Measurements from ENCODE around the gene ADIPOR2. TPM values are rescaled to one million over a fixed set of nuclear protein-coding genes. Genes with fewer than 3 reads are reported as not detected.

The ADIPOR2 gene
- total and polyA plus RNA-seq, 2 of the 4 experiments (the other 2 are of a cell fraction): 20.0 to 24.9 TPM

GRCh38 chr12:1656902-1657301 lies 34.0 kb upstream of the ADIPOR2 start:
- BruUV-seq (replicated peaks): no TSS peak
- H3K18ac ChIP-seq (ENCODE audit: low read depth, low read length): no peak overlapping the region
- H3K9ac ChIP-seq (ENCODE audit: low read depth, low read length): no peak overlapping the region
- ChIA-PET POLR2A (ENCODE audit: unreplicated experiment) (no interaction called here), CTCF (interaction anchor here (3.1 kb wide), 1 partner anchor 134 kb away, joined by 8 read pairs; no protein-coding TSS in a partner anchor)
- no peak overlapping the region for H3K27ac ChIP-seq (ENCODE audit: insufficient read depth, low read length)
- H2AK9ac ChIP-seq (replicated peaks; ENCODE audit: low read depth, low read length, poor library complexity): peak overlapping the region; percentile 63
- TF ChIP-seq MXI1 (IDR thresholded peaks at IDR 0.05; ENCODE audit: borderline replicate concordance, low read depth, low read length) (no peak), BHLHE40 (IDR thresholded peaks at IDR 0.05; ENCODE audit: low read depth, low read length) (no peak), SMC3 (IDR thresholded peaks at IDR 0.05; ENCODE audit: low read depth, low read length) (no peak), FOS (IDR thresholded peaks at IDR 0.05; ENCODE audit: low read depth, low read length) (no peak), USF2 (IDR thresholded peaks at IDR 0.05; ENCODE audit: low read depth, low read length) (no peak), MAZ (IDR thresholded peaks at IDR 0.05; ENCODE audit: borderline replicate concordance, low read depth, low read length) (no peak), RCOR1 (IDR thresholded peaks at IDR 0.05; ENCODE audit: insufficient replicate concordance, low read length) (no peak), NFE2L2 (IDR thresholded peaks at IDR 0.05; ENCODE audit: low read depth, low read length) (no peak), MAFK (IDR thresholded peaks at IDR 0.05; ENCODE audit: low read depth, low read length) (no peak), CHD1 (IDR thresholded peaks at IDR 0.05; ENCODE audit: low read depth, low read length) (no peak), CEBPB (IDR thresholded peaks at IDR 0.05; ENCODE audit: low read depth, low read length) (no peak), RFX5 (IDR thresholded peaks at IDR 0.05; ENCODE audit: low read depth, low read length) (no peak), POLR2A (IDR thresholded peaks at IDR 0.05; ENCODE audit: low read depth, low read length) (no peak), RAD21 (IDR thresholded peaks at IDR 0.05; ENCODE audit: low read length) (no peak)
- TF ChIP-seq, protein P1, sequence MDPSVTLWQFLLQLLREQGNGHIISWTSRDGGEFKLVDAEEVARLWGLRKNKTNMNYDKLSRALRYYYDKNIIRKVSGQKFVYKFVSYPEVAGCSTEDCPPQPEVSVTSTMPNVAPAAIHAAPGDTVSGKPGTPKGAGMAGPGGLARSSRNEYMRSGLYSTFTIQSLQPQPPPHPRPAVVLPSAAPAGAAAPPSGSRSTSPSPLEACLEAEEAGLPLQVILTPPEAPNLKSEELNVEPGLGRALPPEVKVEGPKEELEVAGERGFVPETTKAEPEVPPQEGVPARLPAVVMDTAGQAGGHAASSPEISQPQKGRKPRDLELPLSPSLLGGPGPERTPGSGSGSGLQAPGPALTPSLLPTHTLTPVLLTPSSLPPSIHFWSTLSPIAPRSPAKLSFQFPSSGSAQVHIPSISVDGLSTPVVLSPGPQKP (IDR thresholded peaks at IDR 0.05; ENCODE audit: borderline replicate concordance, low read depth, low read length): no peak
- TF ChIP-seq, protein P2, sequence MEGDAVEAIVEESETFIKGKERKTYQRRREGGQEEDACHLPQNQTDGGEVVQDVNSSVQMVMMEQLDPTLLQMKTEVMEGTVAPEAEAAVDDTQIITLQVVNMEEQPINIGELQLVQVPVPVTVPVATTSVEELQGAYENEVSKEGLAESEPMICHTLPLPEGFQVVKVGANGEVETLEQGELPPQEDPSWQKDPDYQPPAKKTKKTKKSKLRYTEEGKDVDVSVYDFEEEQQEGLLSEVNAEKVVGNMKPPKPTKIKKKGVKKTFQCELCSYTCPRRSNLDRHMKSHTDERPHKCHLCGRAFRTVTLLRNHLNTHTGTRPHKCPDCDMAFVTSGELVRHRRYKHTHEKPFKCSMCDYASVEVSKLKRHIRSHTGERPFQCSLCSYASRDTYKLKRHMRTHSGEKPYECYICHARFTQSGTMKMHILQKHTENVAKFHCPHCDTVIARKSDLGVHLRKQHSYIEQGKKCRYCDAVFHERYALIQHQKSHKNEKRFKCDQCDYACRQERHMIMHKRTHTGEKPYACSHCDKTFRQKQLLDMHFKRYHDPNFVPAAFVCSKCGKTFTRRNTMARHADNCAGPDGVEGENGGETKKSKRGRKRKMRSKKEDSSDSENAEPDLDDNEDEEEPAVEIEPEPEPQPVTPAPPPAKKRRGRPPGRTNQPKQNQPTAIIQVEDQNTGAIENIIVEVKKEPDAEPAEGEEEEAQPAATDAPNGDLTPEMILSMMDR (conservative IDR thresholded peaks at IDR 0.05; ENCODE audit: low read depth, low read length): no peak
- in situ Hi-C loops (cut with MboI; ENCODE audit: low sequenced_read_pairs) (loop anchor here (10.0 to 25.0 kb wide), 2 partner anchors 368 to 630 kb away; no protein-coding TSS in a partner anchor), dilution Hi-C loops (cut with HindIII; ENCODE audit: low sequenced_read_pairs, unreplicated experiment) (no loop called here), intact Hi-C loops (cut with micrococcal nuclease) (no loop called here)
- no peak overlapping the region for H2AK5ac ChIP-seq (ENCODE audit: low read depth, low read length)
- no peak overlapping the region for H3K4me2 ChIP-seq (ENCODE audit: low read depth, low read length)
- no peak overlapping the region for H3K14ac ChIP-seq (replicated peaks; ENCODE audit: low read depth, low read length)
- H3K9me3 ChIP-seq (ENCODE audit: control insufficient read depth, insufficient read depth, low read length): no peaks in the 10 kb centered on the region
- 81% methylated on average over 6 of the region's 12 CpGs; no CpG with 5 or more reads in 1 of the 2 experiments for WGBS, 2 experiments (ENCODE audit: extremely low coverage in 2 of 2, insufficient read length in 1 of 2)
- H2BK5ac ChIP-seq (ENCODE audit: low read depth, low read length, poor library complexity, severe bottlenecking): no peak overlapping the region
- no peak overlapping the region for H3K4me3 ChIP-seq (ENCODE audit: insufficient read depth, low read depth, low read length)
- H3K56ac ChIP-seq (ENCODE audit: extremely low read depth, insufficient read depth, low read length): no peak overlapping the region
- H4K5ac ChIP-seq (ENCODE audit: low read depth, low read length): no peak overlapping the region
- no peak overlapping the region for H3K23ac ChIP-seq (ENCODE audit: low read depth, low read length)
- H3K79me1 ChIP-seq (ENCODE audit: low read depth in 1 of 2, low read length in 2 of 2): no peaks in the 10 kb centered on the region
- DNase-seq: no peak
- no peak overlapping the region for H4K8ac ChIP-seq (ENCODE audit: low read depth in 2 of 2, low read length in 2 of 2)
- no peak overlapping the region for H2BK120ac ChIP-seq (ENCODE audit: low read depth, low read length)
- no peaks in the 10 kb centered on the region for H3K27me3 ChIP-seq (ENCODE audit: control insufficient read depth, insufficient read depth, low read length)
- H3K4me1 ChIP-seq (ENCODE audit: control insufficient read depth, insufficient read depth, low read length): peaks cover 2% of the 10 kb centered on the region; the same call in 1 of the 2 replicates
- no peak overlapping the region for H2BK20ac ChIP-seq (ENCODE audit: low read depth, low read length)
- peak overlapping the region; percentile 19 for H2AFZ ChIP-seq (replicated peaks; ENCODE audit: low read length, poor library complexity)
- no peak overlapping the region for H4K91ac ChIP-seq (ENCODE audit: insufficient read depth, low read depth, low read length)
- ATAC-seq (ENCODE audit: low read depth): no peak
- H3K9me1 ChIP-seq (ENCODE audit: insufficient read depth, low read length): no peaks in the 10 kb centered on the region
- no peaks in the 10 kb centered on the region for H3K36me3 ChIP-seq (ENCODE audit: control insufficient read depth, insufficient read depth, low read length)
- peaks cover 10% of the 10 kb centered on the region; the same call in 1 of the 2 replicates for H4K20me1 ChIP-seq (ENCODE audit: insufficient read depth, low read length)
- H2BK15ac ChIP-seq (ENCODE audit: low read depth, low read length): no peak overlapping the region
- H3K4ac ChIP-seq (ENCODE audit: low read depth, low read length): no peak overlapping the region
